ENCODE data around the gene GPR25. TPM values are rescaled to one million over a fixed set of nuclear protein-coding genes. Genes with fewer than 3 reads are reported as not detected.

Gene GPR25
- total RNA-seq, 4 donors from 2014 or later, result not detected

- H3K27ac ChIP-seq, result no peak overlapping the region
- ATAC-seq, result no peak
- WGBS, 2 donors (ENCODE audit: low coverage in 1 of 2), result 73 to 83% methylated on average over 6 to 9 of the region's 9 CpGs
- no peaks in the 10 kb centered on the region for H3K27me3 ChIP-seq
- no peaks in the 10 kb centered on the region for H3K4me1 ChIP-seq
- no peak overlapping the region for H3K4me3 ChIP-seq
- H3K9me3 ChIP-seq, result no peaks in the 10 kb centered on the region
- H3K36me3 ChIP-seq, result peaks cover 4 to 31% of the 10 kb centered on the region in 2 donors
- TF ChIP-seq POLR2A (IDR thresholded peaks at IDR 0.05) (no peak), EP300 (IDR thresholded peaks at IDR 0.05) (no peak), CTCF (IDR thresholded peaks at IDR 0.05) (no peak), POLR2AphosphoS5 (IDR thresholded peaks at IDR 0.05) (no peak)
Observed at GRCh38 chr1:200862713-200863415, 9.9 kb upstream of the GPR25 start.

DNA sequence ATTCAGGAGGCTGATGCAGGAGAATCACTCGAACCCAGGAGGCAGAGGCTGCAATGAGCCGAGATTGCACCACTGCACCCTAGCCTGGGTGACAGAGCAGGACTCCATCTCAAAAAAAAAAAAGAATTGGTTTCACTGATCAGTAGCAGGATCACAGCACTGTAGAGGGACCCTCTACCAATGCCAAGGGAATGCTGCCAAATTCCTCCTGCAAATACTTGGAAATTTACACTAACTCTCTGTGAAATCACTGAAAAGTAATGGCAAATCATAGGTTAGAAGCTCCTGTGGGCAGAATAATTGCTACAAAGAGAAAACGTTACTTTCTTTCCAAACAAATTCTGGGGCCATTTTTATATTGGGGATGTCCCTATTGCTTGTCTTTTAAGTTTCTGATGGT, 6.7 kb upstream of the GPR25 start:
- WGBS, 2 donors (ENCODE audit: low coverage in 1 of 2), result 39 to 56% methylated on average over 1 of the region's 3 CpGs
- TF ChIP-seq CTCF (IDR thresholded peaks at IDR 0.05) (no peak), POLR2AphosphoS5 (IDR thresholded peaks at IDR 0.05) (no peak), EP300 (IDR thresholded peaks at IDR 0.05) (no peak), POLR2A (IDR thresholded peaks at IDR 0.05) (no peak)
- Histone ChIP-seq H3K4me3 (no peak overlapping the region), H3K27ac (no peak overlapping the region), H3K36me3 (peaks cover 0 to 26% of the 10 kb centered on the region in 2 donors), H3K4me1 (no peaks in the 10 kb centered on the region), H3K27me3 (peaks cover 25% of the 10 kb centered on the region), H3K9me3 (no peaks in the 10 kb centered on the region)
- no peak for ATAC-seq

- Histone ChIP-seq H3K36me3 (peaks cover 0 to 24% of the 10 kb centered on the region in 2 donors), H3K27me3 (peaks cover 29% of the 10 kb centered on the region), H3K4me3 (no peak overlapping the region), H3K27ac (no peak overlapping the region), H3K9me3 (no peaks in the 10 kb centered on the region), H3K4me1 (no peaks in the 10 kb centered on the region)
- WGBS, 2 donors (ENCODE audit: low coverage in 1 of 2), result 24 to 59% methylated on average over 2 to 4 of the region's 5 CpGs
- no peak for TF ChIP-seq CTCF (IDR thresholded peaks at IDR 0.05)
- TF ChIP-seq POLR2A (IDR thresholded peaks at IDR 0.05), result no peak
- TF ChIP-seq POLR2AphosphoS5 (IDR thresholded peaks at IDR 0.05), result no peak
- TF ChIP-seq EP300 (IDR thresholded peaks at IDR 0.05), result no peak
- ATAC-seq, result no peak
Observed at GRCh38 chr1:200866521-200866920, 6.3 kb upstream of the GPR25 start.

DNA sequence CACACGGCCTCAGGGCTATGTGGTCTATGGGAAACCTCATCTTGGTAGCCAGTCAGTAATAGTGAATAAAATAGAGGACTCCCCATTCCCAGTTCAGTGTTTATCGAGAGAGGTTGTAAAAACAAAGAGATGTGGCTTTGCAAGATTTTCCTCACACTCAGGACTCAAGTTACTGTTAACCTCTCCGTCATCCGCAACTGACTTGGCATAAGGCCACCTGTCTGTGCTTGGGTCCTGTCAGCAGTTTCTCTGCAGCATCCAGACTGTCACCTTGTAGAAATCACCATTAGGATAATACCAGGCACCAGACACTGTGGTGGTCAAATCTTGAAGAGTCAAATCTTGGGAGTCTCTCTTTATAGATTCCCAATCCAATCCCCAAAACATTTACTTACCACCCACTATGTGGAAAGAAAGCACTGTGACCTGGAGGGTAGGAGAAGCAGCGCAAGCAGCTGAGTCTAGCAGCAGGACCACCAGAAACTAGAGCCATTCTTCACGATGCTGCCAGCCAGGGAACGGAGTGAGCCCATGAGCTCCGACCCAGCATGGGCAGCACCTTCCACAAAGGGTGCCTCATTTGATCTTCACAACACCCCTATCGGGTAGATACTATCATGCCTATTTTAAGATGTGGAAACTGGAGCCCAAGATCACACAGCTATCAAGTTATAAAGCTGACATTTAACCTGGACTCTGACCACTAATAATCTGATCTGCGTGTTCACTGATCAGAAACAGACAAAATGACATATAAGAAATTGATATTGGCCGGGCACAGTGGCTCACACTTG, 5.6 kb upstream of the GPR25 start:
- no peak overlapping the region for H3K27ac ChIP-seq

More for the DNA sequence above, 5.6 kb upstream of the GPR25 start:
- ATAC-seq, result no peak
- H3K4me3 ChIP-seq, result no peak overlapping the region
- 41 to 71% methylated on average over 3 to 9 of the region's 11 CpGs for WGBS, 2 donors (ENCODE audit: low coverage in 1 of 2)
- TF ChIP-seq EP300 (IDR thresholded peaks at IDR 0.05) (no peak), POLR2A (IDR thresholded peaks at IDR 0.05) (no peak), CTCF (IDR thresholded peaks at IDR 0.05) (no peak), POLR2AphosphoS5 (IDR thresholded peaks at IDR 0.05) (no peak)
- H3K9me3 ChIP-seq, result no peaks in the 10 kb centered on the region
- no peaks in the 10 kb centered on the region for H3K4me1 ChIP-seq
- H3K36me3 ChIP-seq, result peaks cover 0 to 19% of the 10 kb centered on the region in 2 donors
- peaks cover 36% of the 10 kb centered on the region for H3K27me3 ChIP-seq
